NAMALWA (cell line): ENCODE measurements around the gene DLK1.

Experiments used
- DNase-seq: peaks from one replicate; pipeline ENCODE4 v3.0.0-alpha.2; 2015; ENCODE audit warnings: low spot score

The DLK1 gene

GRCh38 chr14:100693877-100694578, 32.7 kb upstream of the DLK1 start:
- no peak for DNase-seq

DNA sequence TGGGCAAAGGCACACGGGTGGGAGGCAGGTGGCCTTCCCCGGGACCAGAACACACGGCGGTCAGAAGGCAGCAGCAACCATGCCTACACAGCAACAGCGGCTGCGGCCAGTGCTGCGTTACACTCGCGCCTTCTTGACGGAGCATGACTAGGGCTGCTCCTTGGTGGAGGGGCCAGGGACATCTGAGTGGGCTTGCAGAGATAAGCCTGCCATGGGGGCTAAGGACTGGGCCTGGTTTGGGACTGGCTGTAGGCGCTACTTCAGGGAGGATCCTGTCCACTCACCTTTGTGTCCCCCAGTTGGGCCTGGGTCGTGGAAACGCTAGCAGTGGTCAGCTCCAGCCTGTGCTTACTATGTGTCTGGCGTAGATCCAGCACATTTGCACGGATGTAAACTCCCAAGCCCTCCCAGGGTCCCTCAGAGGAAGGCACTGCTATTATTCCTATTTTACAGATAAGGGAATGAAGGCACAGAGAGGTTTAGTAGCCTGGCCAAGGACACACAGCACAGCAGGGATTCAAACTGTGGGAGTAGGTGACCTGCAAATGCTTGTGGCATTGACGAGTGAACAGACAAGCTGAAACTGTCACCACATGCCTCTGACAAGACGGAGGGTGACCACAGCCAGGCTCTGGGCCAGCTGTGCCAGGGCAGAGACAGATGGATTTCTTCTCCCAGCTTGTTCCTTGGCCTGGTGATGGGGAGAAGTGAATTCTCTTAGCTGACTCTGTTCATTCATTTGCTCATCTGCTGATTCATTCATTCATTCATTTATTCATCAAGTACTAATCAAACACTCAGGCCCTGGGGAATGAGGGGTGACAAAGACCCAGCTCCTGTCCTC, 31.9 kb upstream of the DLK1 start:
- no peak for DNase-seq

GRCh38 chr14:100695423-100695738, 31.3 kb upstream of the DLK1 start:
- DNase-seq = no peak

GRCh38 chr14:100696008-100696407, 30.7 kb upstream of the DLK1 start:
- no peak for DNase-seq

- no peak for DNase-seq
Observed at GRCh38 chr14:100696590-100696989, 30.1 kb upstream of the DLK1 start.

GRCh38 chr14:100698066-100698465, 28.6 kb upstream of the DLK1 start:
- no peak for DNase-seq

GRCh38 chr14:100698666-100699448, 27.8 kb upstream of the DLK1 start:
- no peak for DNase-seq

GRCh38 chr14:100701314-100701713, 25.4 kb upstream of the DLK1 start:
- DNase-seq = no peak

DNA sequence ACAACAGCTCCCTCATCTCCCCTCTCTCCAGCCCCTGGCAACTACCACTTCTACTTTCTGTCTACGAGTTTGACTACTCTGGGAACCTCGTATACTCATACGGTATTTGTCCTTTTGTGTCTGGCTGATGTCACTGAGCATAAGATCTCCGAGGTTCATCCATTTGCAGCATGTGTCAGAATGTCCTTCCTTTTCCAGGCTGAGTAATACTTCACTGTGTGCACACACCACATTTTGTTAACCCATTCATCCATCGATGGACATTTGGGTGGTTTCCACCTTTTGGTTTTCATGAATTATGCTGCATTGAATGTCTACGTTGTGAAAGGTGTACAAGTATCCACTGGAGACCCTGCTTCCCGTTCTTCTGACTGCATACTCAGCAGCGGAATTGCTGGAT, 24.1 kb upstream of the DLK1 start:
- DNase-seq = no peak

- DNase-seq = no peak
Observed at GRCh38 chr14:100703386-100704220, 23.1 kb upstream of the DLK1 start.

DNA sequence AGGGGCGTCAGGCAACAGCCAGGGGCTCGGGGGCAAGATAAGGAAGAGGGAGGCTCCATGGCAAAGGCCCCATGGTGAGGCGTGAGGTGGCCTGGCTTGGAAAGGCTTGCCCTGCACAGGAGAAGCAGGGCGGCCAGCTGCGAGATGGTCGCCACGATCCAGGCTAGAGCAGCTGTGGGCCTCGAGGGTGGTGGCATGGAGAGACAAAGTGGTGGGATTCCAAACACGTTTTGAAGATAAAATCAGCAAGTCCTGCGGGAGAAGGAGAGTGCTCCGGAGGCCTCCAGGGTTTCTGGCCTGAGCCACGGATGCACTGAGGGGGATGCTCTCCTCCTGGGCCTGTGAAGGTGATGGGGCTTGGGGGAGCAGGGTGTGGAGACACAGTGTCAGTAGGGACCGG, 20.5 kb upstream of the DLK1 start:
- no peak for DNase-seq

GRCh38 chr14:100706860-100707259, 19.8 kb upstream of the DLK1 start:
- DNase-seq = no peak

DNA sequence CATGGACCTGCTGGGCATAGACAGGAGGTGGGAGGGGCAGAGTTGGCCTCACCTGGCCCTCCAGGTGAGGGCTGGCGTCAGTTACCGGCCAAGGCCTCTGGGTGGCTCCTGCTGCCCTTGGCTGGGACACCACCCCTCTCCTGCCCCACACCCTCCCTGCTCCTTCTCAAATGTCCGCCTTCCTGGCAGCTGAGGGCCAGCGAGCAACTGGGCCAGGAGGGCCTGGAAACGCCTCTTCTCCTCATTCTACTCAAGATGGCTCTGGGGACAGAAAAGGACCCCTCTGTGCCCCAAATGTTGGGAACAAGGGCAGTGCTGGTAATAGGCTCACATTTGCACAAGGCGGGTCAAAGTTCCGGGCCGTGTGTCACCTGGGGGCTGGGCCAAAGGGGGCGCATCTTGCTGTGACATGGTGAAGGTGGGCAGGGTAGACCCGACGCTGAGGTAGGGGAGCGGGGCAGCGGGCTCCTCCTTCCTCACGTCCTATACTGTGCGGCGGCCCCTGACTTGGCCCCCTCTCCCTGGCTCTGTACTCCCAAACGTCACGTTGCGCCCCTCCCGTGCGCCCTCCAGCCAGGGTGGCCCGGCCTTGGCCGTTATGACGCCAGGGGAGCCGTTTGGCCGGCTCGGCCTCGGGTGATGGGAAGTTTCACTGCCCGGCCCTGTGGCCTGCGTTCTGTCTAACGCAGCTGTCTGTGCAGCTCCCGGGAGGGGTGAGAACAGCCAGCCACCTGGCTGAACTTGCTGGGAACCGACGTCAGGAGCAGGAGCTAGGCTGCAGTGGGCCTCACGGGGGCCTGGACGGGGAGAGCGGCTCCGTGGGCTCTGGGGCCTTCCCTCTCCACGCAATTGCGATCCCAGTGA, 18.0 kb upstream of the DLK1 start:
- no peak for DNase-seq

GRCh38 chr14:100709289-100710284, 17.1 kb upstream of the DLK1 start:
- DNase-seq = no peak

DNA sequence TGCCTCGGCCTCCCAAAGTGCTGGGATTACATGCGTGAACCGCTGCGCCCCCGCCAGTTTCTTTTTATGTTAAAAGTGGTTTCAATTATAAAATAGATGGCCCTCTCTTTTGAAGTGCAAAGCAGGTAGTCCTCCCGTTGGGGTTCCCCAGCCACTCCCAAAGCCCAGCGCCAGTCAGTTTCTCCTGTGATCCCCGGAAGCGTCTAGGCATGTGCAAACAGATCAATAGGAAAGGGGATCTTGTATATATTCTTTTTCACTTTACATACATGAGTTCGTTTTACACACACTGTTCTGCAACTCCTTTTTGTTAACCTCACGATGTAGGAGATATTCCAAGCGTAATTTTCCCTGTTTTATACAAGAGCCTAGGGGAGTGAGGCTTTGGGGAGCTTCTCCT, 16.3 kb upstream of the DLK1 start:
- no peak for DNase-seq

GRCh38 chr14:100710826-100711462, 15.7 kb upstream of the DLK1 start:
- no peak for DNase-seq

DNA sequence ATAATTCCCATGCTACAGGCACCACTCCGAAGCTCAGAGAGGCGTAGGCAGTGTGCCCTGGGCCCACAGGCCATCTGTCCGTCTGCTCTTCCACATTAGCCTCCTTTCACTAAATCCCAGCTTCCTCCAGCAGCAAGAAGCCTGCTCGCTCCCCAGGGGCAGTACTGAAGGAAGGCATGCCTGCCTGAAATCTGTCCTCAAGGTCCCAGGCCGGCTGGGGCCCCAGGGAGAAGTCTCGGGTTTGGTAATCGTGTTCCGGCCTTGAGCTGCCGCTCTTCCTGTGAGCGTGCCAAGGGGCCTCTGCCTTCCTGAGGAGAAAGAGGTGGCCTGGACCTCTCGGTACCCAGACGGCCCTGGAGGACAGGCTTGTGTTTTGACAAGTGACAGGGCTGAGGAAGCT, 15.2 kb upstream of the DLK1 start:
- no peak for DNase-seq

- DNase-seq = no peak
Observed at GRCh38 chr14:100712490-100712889, 14.2 kb upstream of the DLK1 start.

- no peak for DNase-seq
Observed at GRCh38 chr14:100713705-100714104, 13.0 kb upstream of the DLK1 start.
